Stimulated activated CD4-positive, alpha-beta T cell treated with anti-CD3 and anti-CD28 coated beads, TNF-alpha, amount 100 ng/mL, for 1 hour (primary cell): ENCODE data around the gene COLEC12.
"Not testable (repeated sequence)": the region's sequence is repeated elsewhere in the genome, so short reads cannot be mapped to it uniquely, and the experiment has no call there.

Experiments used
- DNase-seq, 3 donors: peaks; one replicate each; pipeline ENCODE4 v3.0.0-alpha.2; 2020; ENCODE audit warnings: low read depth in 3 of 3, low spot score in 1 of 3

The COLEC12 gene

DNA sequence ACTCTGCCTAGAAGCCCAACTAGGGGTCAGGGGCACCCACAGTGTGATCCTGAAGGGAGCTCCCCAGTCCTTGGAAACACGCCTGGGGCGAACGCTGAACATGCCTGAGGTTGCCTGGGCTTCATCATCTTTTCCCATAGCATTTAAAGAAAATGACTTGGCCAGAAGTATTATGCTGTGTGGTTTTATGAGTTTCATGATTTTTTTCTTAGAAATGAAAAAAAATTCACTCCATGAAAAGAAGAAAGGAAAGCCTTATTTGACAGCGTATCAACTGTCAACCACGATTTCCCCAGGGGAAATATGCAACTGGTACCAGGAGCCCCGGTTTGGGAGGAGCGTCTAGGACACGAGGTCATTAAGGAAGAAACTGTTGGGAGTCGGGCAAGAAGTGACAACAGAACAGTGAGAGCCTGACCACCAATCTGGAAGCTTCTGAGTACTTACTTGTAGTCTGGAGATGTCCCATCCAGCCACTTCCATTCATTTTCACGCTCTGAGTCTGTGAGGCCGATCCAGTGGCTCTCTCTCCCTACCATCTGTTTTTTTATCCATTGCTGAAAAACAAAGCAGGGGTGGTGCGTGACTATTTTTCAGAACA lies 169.2 kb downstream of the COLEC12 start:
- DNase-seq = no peak

- DNase-seq = no peak
These were observed 171.6 kb downstream of the COLEC12 start for GRCh38 chr18:328928-329327.

DNA sequence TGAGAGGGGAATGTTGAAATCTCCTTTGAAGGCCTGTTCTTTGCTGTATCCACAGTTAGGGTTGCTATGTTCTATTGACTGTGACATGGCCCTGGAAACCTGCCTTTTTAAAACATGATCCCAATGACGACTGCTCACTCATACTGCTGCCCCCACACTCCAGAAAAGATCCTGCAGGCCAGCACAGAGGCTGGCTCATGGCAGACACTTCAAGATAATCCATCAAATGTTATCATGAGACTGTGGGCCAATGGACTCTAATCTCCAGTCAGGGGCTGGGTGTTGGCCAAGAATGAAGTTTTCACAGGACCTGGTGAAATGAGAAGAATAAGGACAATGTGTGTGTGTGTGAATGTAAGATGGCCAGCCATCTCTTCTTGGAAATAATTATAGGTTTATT lies 173.7 kb downstream of the COLEC12 start:
- DNase-seq = no peak

GRCh38 chr18:323253-323622 lies 177.3 kb downstream of the COLEC12 start:
- no peak for DNase-seq

GRCh38 chr18:321865-322467 lies 178.5 kb downstream of the COLEC12 start:
- no peak for DNase-seq

DNA sequence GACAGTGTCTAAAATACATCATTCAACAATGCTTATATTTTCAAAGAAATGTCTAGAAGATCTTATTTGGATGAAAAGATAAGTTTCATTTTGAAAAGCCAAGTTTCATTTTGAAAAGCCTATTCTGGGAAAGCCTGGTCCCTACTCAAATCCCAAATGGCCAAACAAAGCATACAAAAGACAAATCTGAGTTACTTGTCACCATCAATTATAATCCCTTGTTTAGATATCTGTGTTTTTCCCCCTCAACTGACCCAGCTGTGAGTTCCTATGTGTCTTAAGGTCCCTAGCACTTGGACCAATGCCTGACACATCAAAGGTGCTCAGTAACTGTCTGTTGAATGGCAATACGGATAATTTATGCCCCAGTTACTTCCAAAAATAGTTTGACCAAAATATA lies 180.3 kb downstream of the COLEC12 start:
- no peak for DNase-seq

- no peak for DNase-seq
These were observed 180.8 kb downstream of the COLEC12 start for GRCh38 chr18:319720-320119.

GRCh38 chr18:318791-319291 lies 181.7 kb downstream of the COLEC12 start:
- DNase-seq = no peak

DNA sequence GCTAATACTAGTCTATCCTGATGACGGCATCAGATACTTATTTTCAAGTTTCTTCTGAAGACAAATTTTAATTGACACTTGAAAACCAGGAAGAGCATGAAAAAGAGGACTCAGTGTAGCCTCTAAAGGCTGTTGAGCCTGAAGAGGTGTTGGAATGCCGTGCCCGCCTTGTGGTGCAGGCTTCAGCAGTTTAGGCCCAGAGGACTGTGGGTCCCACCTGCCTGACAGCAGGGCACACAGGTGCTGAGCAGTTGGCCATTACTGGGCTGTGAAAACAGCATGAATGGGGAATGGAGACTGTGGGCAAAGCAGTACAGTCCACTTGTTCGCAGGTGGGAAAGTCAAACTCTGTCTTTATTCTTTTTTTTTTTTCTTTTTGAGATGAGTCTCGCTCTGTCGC lies 182.9 kb downstream of the COLEC12 start:
- no peak for DNase-seq

DNA sequence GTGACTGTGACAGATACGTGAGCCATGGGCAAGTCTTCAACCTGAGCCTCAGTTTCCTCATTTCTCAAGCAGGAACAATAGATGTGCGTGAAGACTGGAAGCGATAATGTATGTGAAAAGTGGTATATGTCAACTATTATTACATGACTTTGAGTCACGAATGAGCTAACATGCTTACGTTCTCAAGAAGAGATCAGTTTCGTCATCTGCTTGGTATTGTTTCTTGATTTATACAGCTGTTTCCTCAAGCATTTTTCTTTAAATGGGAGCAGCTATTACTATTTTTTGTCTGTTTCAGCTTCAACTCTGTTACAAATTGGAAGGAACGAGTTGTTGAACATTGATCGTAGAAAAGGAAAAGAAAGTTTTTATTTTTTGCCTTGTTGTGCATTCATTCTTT lies 184.1 kb downstream of the COLEC12 start:
- DNase-seq = no peak

DNA sequence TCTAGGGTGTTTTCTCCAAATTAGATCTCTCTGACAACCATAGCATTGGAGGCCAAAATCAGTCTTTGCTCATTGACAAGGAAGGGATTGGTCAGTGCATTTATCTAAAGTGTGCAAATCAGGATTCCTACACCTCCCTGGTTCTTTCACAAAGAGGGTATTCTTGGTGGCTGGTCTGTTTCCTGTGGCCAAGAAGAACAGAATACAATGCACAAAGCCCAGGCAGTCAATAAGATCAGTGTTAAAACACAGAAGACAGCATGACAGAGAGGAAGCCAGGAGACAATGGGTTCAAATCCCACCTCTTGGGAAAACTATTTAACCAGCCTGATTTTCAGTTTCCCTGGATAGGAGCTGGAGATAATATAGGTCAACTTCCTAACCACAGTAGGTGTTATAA lies 186.6 kb downstream of the COLEC12 start:
- DNase-seq = no peak

DNA sequence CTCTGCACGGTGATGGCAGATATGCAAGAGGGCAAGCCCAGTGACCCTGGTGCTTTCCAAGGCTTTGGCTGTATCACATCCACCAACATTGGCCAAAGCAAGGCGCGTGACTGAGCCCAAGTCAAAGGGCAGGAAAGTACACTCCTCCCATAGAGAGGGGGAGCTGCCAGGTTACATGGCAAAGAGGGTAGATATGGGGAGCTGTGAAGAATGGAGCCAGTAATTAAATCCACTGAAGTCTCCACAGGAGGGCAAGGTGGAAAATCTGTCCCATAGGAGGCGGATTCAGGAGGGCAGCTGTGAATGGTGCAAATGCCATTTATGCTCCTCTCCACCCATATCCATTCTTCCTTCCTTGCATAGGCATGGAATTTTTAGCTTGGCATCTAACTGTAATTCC lies 188.1 kb downstream of the COLEC12 start:
- no peak for DNase-seq

DNA sequence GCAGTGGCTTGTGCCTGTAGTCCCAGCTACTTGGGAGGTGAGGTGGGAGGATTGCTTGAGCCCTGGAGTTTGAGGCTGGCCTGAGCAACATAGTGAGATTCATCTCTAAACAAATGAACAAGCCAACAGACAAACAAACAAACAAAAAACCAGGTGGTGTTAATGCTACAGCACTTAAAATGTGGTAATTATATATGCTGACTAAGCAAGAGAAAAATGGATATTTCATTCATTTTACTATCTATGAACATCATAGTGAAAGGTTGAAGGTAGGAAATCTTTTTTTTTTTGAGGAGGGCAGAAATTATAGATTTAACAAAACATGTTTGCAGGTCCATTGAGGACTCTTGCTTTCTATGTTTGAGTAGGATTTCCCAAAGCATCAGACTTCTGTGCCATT lies 190.5 kb downstream of the COLEC12 start:
- DNase-seq = no peak

DNA sequence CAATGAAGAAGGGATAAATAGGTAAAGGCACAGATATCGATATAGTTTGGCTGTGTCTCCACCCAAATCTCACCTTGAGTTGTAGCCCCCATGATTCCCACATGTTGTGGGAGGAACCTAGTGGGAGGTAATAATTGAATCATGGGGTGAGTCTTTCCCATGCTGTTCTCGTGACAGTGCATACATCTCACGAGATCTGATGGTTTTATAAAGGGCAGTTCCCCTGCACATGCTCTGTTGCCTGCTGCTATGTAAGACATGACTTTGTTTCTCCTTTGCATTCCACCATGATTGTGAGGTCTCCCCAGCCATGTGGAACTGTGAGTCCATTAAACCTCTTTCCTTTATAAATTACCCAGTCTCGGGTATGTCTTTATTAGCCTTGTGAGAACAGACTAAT lies 192.4 kb downstream of the COLEC12 start:
- DNase-seq = not testable (repeated sequence)

- no peak for DNase-seq
These were observed 193.8 kb downstream of the COLEC12 start for GRCh38 chr18:306608-307255.

DNA sequence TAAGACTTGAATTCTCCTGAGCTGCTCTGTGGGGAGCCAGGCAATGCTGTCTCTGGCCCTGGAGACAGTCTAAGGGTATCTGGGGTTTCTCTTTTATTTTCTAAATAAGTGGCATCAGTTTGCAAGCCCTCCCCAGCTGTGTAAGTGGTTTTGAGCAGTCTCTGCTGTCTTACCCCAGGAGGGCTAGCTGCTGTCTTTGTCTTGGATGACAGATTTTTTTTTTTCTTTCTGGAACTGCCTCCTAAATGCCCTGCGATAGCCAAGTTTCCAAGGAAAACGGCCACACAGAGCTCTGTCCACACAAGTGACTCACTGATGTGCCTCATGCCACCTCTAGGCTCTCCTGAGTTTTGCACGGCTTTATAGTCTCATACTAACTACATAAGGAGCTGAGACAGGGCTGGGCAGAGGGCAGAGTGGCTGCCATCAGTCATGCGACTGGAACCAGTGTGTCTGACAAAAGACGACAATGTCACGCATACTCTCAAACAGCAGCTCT lies 195.4 kb downstream of the COLEC12 start:
- DNase-seq = no peak

DNA sequence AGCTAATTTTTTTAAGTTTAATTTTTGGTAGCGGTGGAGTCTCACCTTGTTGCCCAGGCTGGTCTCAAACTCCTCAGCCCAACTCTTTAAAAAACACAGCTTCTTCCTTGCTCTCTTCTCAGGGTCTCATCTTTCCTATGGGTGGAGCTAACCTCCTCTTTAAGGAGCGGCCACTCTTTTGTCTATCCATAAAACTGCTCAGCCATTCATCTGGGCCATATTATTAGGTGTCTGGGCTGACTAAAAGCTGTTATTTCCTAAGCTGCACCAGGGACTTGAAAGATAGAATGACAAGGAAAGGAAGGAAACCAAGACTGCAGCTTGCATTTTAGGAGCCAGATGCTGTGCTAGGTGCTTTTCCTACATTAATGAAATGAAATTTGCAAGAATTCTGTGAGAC lies 196.9 kb downstream of the COLEC12 start:
- no peak for DNase-seq

- DNase-seq = no peak
These were observed 197.5 kb downstream of the COLEC12 start for GRCh38 chr18:303011-303410.

DNA sequence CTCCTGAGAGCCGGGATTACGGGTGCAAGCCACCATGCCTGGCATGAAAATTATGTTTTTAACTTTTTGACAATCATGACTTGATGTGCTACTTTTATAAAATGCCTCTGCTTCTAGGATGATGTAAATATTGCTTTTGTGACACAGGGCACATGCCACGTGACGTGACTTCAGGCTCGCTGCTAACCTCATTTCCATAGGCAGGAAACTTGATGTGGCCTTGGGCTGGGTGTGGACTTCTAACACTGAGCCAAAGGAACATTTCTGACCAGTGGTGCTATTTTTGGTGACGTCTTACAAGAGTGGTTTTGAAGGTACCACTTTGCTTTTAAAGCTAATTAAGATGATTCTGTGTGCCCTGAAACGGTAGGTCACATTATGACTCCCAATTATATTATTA lies 198.4 kb downstream of the COLEC12 start:
- no peak for DNase-seq

DNA sequence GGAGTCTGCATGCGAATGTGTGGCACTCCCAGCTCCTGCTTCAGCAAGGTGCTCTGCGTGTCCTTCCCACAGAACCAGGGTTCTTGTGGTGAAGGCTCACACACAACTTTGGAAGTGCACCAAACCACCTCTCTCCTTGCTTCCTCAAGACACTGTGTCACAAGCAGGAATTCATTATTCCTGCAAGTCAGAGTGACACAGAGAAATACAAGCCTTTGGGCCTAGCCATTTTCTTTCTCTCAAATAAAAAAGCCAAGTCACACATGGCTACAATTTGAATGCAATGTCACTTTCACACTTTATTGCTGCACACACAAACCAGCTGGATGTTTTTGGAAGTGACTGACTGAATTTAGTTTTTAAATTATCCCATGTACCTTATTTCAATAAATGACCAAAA lies 202.6 kb downstream of the COLEC12 start:
- DNase-seq = no peak

GRCh38 chr18:295756-296490 lies 204.6 kb downstream of the COLEC12 start:
- no peak for DNase-seq

DNA sequence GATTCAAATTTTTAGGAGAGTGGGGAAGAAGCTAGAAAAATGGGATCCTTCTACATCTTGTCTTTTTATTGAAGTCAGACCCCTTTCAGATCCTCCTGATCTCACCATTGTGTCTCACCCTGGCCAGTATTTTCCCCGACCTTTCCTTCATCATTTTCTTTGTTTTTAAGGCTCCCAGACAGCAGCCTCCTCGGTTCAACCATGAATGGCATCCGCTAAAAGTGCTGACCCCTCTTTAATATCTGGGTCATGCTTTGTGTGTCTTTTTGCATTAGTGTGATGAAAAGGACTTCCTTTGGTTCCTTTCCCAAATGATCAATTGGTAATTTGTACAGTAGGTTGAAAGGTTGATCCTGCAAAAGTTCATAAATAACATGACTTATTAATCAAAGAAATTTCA lies 205.9 kb downstream of the COLEC12 start:
- DNase-seq = no peak
